K562 (cell line): ENCODE measurements around the gene ALG8. TPM values are rescaled to one million over a fixed set of nuclear protein-coding genes. Genes with fewer than 3 reads are reported as not detected.

ENCODE experiments used
- ATAC-seq: fragments of 200-7000 bp; cut with Tn5 transposase; 3 replicates; pipeline ENCODE4 v1.9.1; 2020; ENCODE audit warnings: moderate library complexity
- BruUV-seq: library from RNA; stranded (reverse); fragments of 400-500 nt; replicated peaks from 2 replicates; lab custom pipeline; 2021; lab: Mats Ljungman, UMichigan
- CTCF ChIA-PET: fragments of 300-600 bp; formaldehyde crosslinking; extraction: SDS; loops from one replicate; lab custom pipeline; 2021; ENCODE audit warnings: low intra/inter-chr PET ratio; lab: Yijun Ruan, JAX
- POLR2A ChIA-PET: fragments of 300-600, 350-650 bp; sonication (Branson Sonifier 250); formaldehyde crosslinking; extraction: SDS; loops from one replicate; lab custom pipeline; 2021; ENCODE audit warnings: antibody characterized with exemption, inconsistent platforms; lab: Yijun Ruan, JAX
- DNase-seq, 4 experiments: peaks; one replicate each; pipeline versions ENCODE4 v3.0.0 to v3.0.0-alpha.2; 2011 to 2018; ENCODE audit warnings: low spot score in 3 of 4, mixed read lengths in 3 of 4; ENCODE audit errors: extremely low read depth in 1 of 4
- FAIRE-seq: peaks from 2 replicates; lab custom pipeline; 2011; peaks lifted over from hg19 to GRCh38; lab: Jason Lieb, UNC
- H2AFZ ChIP-seq: 2 replicates; pipeline ENCODE4 v1.6.0; 2011; ENCODE audit warnings: low read depth, low read length, control low read depth, inconsistent platforms
- H3K27ac ChIP-seq: fragments of 200-600 bp; 3 replicates; pipeline ENCODE4 v1.8.0; 2011; ENCODE audit warnings: low read depth, mild to moderate bottlenecking, control low read depth, inconsistent platforms, low read length, moderate library complexity, mixed read lengths; ENCODE audit errors: extremely low read depth
- H3K27me3 ChIP-seq, 2 experiments: fragments of 300-600 bp in 1 of 2; 2 replicates in 1 of 2; 3 replicates in 1 of 2; pipeline versions ENCODE4 v1.6.0 to v1.8.0; 2011; ENCODE audit warnings: inconsistent platforms in 2 of 2, low read length in 2 of 2, mild to moderate bottlenecking in 1 of 2, mixed read lengths in 1 of 2, moderate library complexity in 1 of 2; ENCODE audit not compliant: control insufficient read depth in 2 of 2, insufficient read depth in 2 of 2
- H3K36me3 ChIP-seq: fragments of 300-600 bp; 3 replicates; pipeline ENCODE4 v1.8.0; 2011; ENCODE audit warnings: mild to moderate bottlenecking, low read length, inconsistent platforms; ENCODE audit not compliant: control insufficient read depth, insufficient read depth
- H3K4me1 ChIP-seq, 2 experiments: fragments of 200-600 bp in 1 of 2; replicated peaks in 1 of 2; 2 replicates in 1 of 2; 3 replicates in 1 of 2; pipeline versions ENCODE4 v1.5.1 to v1.8.0; 2011; ENCODE audit warnings: inconsistent platforms in 2 of 2, low read length in 2 of 2, mild to moderate bottlenecking in 1 of 2, mixed read lengths in 1 of 2, moderate library complexity in 1 of 2; ENCODE audit not compliant: control insufficient read depth in 2 of 2, insufficient read depth in 2 of 2
- H3K4me2 ChIP-seq: 2 replicates; pipeline ENCODE4 v1.6.1; 2011; ENCODE audit warnings: low read length, control low read depth, inconsistent platforms, mixed read lengths; ENCODE audit not compliant: insufficient read depth
- H3K4me3 ChIP-seq: fragments of 200-600 bp; sonication (generic), shearing (Covaris generic); 2 replicates; pipeline ENCODE4 v1.5.1; 2016; ENCODE audit warnings: control low read depth, inconsistent platforms
- H3K79me2 ChIP-seq: fragments of 200-600 bp; 3 replicates; pipeline ENCODE4 v1.8.0; 2011; ENCODE audit warnings: low read length, inconsistent platforms; ENCODE audit not compliant: control insufficient read depth, insufficient read depth
- H3K9ac ChIP-seq, 2 experiments: 2 replicates each; pipeline versions ENCODE4 v1.6.0 to v1.6.1; 2011; ENCODE audit warnings: low read depth in 2 of 2, low read length in 2 of 2, control low read depth in 1 of 2, inconsistent platforms in 1 of 2, mild to moderate bottlenecking in 1 of 2, mixed read lengths in 1 of 2; ENCODE audit not compliant: insufficient read depth in 1 of 2
- H3K9me1 ChIP-seq: one replicate; pipeline ENCODE4 v1.6.0; 2011; ENCODE audit warnings: inconsistent platforms, mild to moderate bottlenecking, low read length, moderate library complexity; ENCODE audit not compliant: control insufficient read depth, insufficient read depth
- H3K9me3 ChIP-seq: replicated peaks from 2 replicates; pipeline ENCODE4 v1.5.1; 2011; ENCODE audit warnings: low read depth, low read length, inconsistent platforms; ENCODE audit not compliant: control insufficient read depth, insufficient read depth
- H4K20me1 ChIP-seq: replicated peaks from 2 replicates; pipeline ENCODE4 v1.6.1; 2011; ENCODE audit warnings: low read length, inconsistent platforms, mixed read lengths; ENCODE audit not compliant: control insufficient read depth, insufficient read depth
- HMGN3 ChIP-seq: IDR thresholded peaks from 2 replicates; pipeline ENCODE4 v1.6.1; 2011; ENCODE audit warnings: borderline replicate concordance, low read depth, mild to moderate bottlenecking, mixed read lengths, low read length; ENCODE audit not compliant: insufficient read length; ENCODE audit errors: extremely low read depth
- KLF6 ChIP-seq: fragments of 250-450 bp; sonication (Bioruptor Pico); IDR thresholded peaks from 2 replicates; pipeline ENCODE4 v1.4.0; 2020; ENCODE audit warnings: mild to moderate bottlenecking, moderate library complexity, borderline replicate concordance
- NR3C1 ChIP-seq: sonication (generic); formaldehyde crosslinking; IDR thresholded peaks from 2 replicates; pipeline ENCODE4 v1.8.1; 2022; ENCODE audit warnings: missing genetic modification reagents
- ZNF133 ChIP-seq: fragments of 250-450 bp; sonication (Bioruptor Pico); IDR thresholded peaks from 2 replicates; pipeline ENCODE4 v1.4.0; 2020; ENCODE audit warnings: mild to moderate bottlenecking
- ZNF263 ChIP-seq: sonication (generic); formaldehyde crosslinking; IDR thresholded peaks from 2 replicates; pipeline ENCODE4 v1.8.0; 2022; ENCODE audit warnings: mild to moderate bottlenecking, missing genetic modification reagents, borderline replicate concordance
- ZNF444 ChIP-seq: fragments of 250-450 bp; sonication (Bioruptor Pico); IDR thresholded peaks from 2 replicates; pipeline ENCODE4 v1.4.0; 2020; ENCODE audit warnings: mild to moderate bottlenecking, moderate library complexity
- in situ Hi-C: fragments of 300-500 bp; cut with MboI; formaldehyde crosslinking; loops from 4 replicates; pipeline ENCODE4 v1.15.0; 2018; ENCODE audit warnings: inconsistent platforms, mixed read lengths
- intact Hi-C: fragments of 100-400 bp; cut with micrococcal nuclease; formaldehyde crosslinking; loops from 2 replicates; pipeline ENCODE4 v1.14.2; 2022
- polyA plus RNA-seq, 8 experiments: library from polyadenylated mRNA; depleted of rRNA in 4 of 8; stranded (reverse) in 5 of 8; unstranded in 3 of 8; fragments of >200 nt; fragmentation: Nextera tagmentation in 2 of 8; fragmentation: Illumina TruSeq in 1 of 8; extraction: Ambion mirVana in 2 of 8; extraction: Trizol in 1 of 8; gene quantifications; 2 replicates each; pipeline versions ENCODE4 v1.2.1 to v1.2.3, GENCODE V29; 2011 to 2014; ENCODE audit warnings: inconsistent platforms in 1 of 8, missing spikeins in 1 of 8
- total RNA-seq, 7 experiments: library from RNA; depleted of rRNA in 6 of 7; stranded (reverse); fragments of >200 nt in 6 of 7; fragmentation: Illumina TruSeq in 2 of 7; extraction: Trizol in 2 of 7; gene quantifications; 2 replicates each; pipeline versions ENCODE4 v1.2.1 to v1.2.3, GENCODE V29; 2011 to 2021; ENCODE audit warnings: low replicate concordance in 1 of 7
- TF ChIP-seq, protein P1 (sequence below): fragments of 250-450 bp; sonication (Bioruptor Pico); IDR thresholded peaks from 2 replicates; pipeline ENCODE4 v1.8.0; 2021; ENCODE audit warnings: mild to moderate bottlenecking, moderate library complexity
- TF ChIP-seq, protein P2 (sequence below): sonication (generic); formaldehyde crosslinking; IDR thresholded peaks from 2 replicates; pipeline ENCODE4 v1.9.0; 2022; ENCODE audit warnings: mild to moderate bottlenecking, missing genetic modification reagents
- TF ChIP-seq, protein P3 (sequence below): fragments of 450-650 bp; IDR thresholded peaks from 2 replicates; pipeline ENCODE4 v1.6.1; 2017; ENCODE audit warnings: antibody characterized with exemption, mild to moderate bottlenecking

ALG8 gene
- total and polyA plus RNA-seq, 9 of the 15 experiments (the other 6 are each of a cell fraction or from before 2014, with no cell fraction given): 59.3 to 189 (median 106) TPM

DNA sequence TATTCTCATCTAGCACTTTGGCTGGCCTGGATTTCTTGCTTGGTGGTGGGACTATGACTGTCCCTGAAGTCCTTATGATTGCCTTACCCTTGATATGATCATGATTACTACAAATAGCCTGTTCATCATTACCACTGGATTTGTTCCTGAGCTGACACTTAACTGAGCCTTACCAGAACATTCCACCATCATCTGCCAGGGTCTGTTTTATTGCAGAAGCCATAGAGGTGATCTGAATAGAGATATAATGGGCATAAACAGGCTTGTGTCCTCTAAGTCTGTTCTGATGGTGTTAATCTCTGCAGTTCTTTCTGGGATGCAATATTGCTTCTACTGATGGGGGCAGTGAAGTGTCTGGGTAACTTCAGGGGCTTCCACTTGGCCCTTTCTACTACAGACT is 12.4 kb upstream of the ALG8 start (continued):
- TF ChIP-seq NR3C1 (CRISPR knock-in tag) (no peak), KLF6 (CRISPR knock-in tag) (no peak), ZNF133 (no peak), ZNF263 (CRISPR knock-in tag) (no peak)
- TF ChIP-seq, protein P1, sequence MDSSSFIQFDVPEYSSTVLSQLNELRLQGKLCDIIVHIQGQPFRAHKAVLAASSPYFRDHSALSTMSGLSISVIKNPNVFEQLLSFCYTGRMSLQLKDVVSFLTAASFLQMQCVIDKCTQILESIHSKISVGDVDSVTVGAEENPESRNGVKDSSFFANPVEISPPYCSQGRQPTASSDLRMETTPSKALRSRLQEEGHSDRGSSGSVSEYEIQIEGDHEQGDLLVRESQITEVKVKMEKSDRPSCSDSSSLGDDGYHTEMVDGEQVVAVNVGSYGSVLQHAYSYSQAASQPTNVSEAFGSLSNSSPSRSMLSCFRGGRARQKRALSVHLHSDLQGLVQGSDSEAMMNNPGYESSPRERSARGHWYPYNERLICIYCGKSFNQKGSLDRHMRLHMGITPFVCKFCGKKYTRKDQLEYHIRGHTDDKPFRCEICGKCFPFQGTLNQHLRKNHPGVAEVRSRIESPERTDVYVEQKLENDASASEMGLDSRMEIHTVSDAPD (CRISPR knock-in tag): no peak
- TF ChIP-seq, protein P2, sequence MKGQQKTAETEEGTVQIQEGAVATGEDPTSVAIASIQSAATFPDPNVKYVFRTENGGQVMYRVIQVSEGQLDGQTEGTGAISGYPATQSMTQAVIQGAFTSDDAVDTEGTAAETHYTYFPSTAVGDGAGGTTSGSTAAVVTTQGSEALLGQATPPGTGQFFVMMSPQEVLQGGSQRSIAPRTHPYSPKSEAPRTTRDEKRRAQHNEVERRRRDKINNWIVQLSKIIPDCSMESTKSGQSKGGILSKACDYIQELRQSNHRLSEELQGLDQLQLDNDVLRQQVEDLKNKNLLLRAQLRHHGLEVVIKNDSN (CRISPR knock-in tag): no peak

DNA sequence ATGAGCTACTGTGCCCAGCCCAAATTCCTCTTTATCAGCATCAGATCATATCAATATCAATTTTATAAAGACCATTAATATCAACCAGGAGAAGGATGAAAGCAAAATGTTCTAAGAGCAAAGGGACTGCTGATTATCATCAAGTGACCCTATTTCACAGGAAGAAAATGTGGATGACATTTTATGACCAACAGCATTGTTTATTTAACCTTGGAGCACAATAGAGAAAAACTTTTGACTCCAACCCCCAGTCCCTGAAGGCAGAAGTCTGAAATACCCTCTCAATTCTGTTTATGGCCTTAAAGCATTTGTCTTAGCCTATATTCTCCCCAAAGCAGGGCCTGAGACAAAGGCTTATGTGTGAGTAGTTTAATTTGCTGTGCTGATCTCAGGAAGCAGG is 11.3 kb upstream of the ALG8 start:
- H3K9me3 ChIP-seq: no peaks in the 10 kb centered on the region
- H3K36me3 ChIP-seq: no peaks in the 10 kb centered on the region
- intact Hi-C loops: no loop called here
- no peaks in the 10 kb centered on the region for H3K27me3 ChIP-seq
- H3K27ac ChIP-seq: no peak overlapping the region
- no TSS peak for BruUV-seq
- H2AFZ ChIP-seq: no peak overlapping the region
- no peaks in the 10 kb centered on the region for H3K4me1 ChIP-seq
- H3K9ac ChIP-seq: no peak overlapping the region
- ATAC-seq: no peak
- DNase-seq: no peak
- CTCF ChIA-PET: no interaction called here
- no peaks in the 10 kb centered on the region for H4K20me1 ChIP-seq
- no peak overlapping the region for H3K4me3 ChIP-seq
- no peaks in the 10 kb centered on the region for H3K79me2 ChIP-seq
- POLR2A ChIA-PET: no interaction called here
- TF ChIP-seq HMGN3 (no peak), ZNF444 (CRISPR knock-in tag) (no peak)
- TF ChIP-seq, protein P3, sequence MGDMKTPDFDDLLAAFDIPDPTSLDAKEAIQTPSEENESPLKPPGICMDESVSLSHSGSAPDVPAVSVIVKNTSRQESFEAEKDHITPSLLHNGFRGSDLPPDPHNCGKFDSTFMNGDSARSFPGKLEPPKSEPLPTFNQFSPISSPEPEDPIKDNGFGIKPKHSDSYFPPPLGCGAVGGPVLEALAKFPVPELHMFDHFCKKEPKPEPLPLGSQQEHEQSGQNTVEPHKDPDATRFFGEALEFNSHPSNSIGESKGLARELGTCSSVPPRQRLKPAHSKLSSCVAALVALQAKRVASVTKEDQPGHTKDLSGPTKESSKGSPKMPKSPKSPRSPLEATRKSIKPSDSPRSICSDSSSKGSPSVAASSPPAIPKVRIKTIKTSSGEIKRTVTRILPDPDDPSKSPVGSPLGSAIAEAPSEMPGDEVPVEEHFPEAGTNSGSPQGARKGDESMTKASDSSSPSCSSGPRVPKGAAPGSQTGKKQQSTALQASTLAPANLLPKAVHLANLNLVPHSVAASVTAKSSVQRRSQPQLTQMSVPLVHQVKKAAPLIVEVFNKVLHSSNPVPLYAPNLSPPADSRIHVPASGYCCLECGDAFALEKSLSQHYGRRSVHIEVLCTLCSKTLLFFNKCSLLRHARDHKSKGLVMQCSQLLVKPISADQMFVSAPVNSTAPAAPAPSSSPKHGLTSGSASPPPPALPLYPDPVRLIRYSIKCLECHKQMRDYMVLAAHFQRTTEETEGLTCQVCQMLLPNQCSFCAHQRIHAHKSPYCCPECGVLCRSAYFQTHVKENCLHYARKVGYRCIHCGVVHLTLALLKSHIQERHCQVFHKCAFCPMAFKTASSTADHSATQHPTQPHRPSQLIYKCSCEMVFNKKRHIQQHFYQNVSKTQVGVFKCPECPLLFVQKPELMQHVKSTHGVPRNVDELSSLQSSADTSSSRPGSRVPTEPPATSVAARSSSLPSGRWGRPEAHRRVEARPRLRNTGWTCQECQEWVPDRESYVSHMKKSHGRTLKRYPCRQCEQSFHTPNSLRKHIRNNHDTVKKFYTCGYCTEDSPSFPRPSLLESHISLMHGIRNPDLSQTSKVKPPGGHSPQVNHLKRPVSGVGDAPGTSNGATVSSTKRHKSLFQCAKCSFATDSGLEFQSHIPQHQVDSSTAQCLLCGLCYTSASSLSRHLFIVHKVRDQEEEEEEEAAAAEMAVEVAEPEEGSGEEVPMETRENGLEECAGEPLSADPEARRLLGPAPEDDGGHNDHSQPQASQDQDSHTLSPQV: no peak
- TF ChIP-seq, all 486 proteins: peak for 0
- in situ Hi-C loops: no loop called here
- Histone ChIP-seq H3K9me1 (no peaks in the 10 kb centered on the region), H3K4me2 (no peak overlapping the region)
- no peak for FAIRE-seq
